Measurements from ENCODE around the gene YTHDC1.

DNA sequence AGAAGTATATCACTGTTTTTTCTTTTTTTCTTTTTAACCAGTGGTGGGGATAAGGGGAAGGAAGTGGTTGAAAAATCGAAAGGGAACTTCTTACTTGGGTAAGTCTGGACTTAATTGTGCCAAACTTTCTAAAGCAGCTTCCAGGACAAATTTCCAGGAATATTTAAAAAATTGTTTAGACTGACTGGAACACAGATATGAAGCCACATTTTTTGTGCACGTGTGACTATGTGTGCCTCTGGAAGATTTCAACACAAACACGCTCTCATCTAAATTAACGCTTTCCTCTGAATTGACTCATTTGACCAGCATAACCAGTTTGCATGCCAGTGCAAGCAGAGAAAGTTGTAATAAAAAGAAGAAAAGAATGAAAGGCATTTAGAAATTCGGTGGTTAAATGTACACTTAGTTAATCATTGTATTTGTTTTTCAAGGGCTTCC lies 18.8 kb upstream of the YTHDC1 start:
- TF ChIP-seq, protein P1, sequence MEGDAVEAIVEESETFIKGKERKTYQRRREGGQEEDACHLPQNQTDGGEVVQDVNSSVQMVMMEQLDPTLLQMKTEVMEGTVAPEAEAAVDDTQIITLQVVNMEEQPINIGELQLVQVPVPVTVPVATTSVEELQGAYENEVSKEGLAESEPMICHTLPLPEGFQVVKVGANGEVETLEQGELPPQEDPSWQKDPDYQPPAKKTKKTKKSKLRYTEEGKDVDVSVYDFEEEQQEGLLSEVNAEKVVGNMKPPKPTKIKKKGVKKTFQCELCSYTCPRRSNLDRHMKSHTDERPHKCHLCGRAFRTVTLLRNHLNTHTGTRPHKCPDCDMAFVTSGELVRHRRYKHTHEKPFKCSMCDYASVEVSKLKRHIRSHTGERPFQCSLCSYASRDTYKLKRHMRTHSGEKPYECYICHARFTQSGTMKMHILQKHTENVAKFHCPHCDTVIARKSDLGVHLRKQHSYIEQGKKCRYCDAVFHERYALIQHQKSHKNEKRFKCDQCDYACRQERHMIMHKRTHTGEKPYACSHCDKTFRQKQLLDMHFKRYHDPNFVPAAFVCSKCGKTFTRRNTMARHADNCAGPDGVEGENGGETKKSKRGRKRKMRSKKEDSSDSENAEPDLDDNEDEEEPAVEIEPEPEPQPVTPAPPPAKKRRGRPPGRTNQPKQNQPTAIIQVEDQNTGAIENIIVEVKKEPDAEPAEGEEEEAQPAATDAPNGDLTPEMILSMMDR (IDR thresholded peaks at IDR 0.05; ENCODE audit: low read length): no peak
- TF ChIP-seq EZH2 (optimal IDR thresholded peaks at IDR 0.05; ENCODE audit: low read depth, low read length) (no peak), EZH2phosphoT487 (IDR thresholded peaks at IDR 0.05; ENCODE audit: low read length) (no peak)

Data from MM.1S (cell line).